GM18520 (cell line): ENCODE data around the gene SH3GLB1.
"Not testable (repeated sequence)": the region's sequence is repeated elsewhere in the genome, so short reads cannot be mapped to it uniquely, and the experiment has no call there.

ENCODE experiments used
- ATAC-seq: cut with Tn5 transposase; IDR thresholded peaks from one replicate; pipeline ENCODE4 v1.9.1; 2021; ENCODE audit not compliant: unreplicated experiment

The SH3GLB1 gene

DNA sequence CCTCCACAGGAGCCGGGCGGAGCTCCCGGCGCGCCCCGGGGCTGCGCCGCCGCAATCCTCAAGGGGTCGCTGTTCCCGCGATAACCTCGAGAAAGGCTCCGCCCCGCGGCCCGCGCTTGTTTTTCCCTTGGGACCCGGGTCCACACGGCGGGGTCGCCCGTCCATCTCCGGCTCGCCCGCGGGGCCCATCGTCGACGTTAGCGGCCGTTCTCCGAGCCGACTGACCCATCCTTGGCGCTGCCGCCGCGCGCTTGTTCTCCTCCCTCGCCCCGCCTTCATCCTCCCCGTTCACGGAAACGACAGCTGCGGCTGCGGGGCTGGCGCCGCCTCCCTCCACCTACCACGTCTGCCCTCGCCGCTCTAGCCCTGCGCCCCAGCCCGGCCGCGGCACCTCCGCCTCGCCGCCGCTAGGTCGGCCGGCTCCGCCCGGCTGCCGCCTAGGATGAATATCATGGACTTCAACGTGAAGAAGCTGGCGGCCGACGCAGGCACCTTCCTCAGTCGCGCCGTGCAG, at the start of gene SH3GLB1:
Gene SH3GLB1, plus strand, starts transcription at position 119 of the 514 bp plus-strand sequence. Its CDS starts 324 bp downstream, at position 443.
- ATAC-seq: peak; percentile 80

DNA sequence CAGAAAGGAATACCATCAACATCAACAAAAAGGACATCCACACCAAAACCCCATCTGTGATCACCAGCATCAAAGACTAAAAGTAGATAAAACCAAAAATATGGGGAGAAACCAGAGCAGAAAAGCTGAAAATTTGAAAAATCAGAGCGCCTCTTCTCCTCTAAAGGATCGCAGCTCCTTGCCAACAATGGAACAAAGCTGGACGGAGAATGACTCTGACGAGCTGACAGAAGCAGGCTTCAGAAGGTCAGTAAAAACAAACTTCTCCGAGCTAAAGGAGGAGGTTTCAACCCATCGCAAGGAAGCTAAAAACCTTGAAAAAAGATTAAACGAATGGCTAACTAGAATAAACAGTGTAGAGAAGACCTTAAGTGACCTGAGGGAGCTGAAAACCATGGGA, 46.0 kb upstream of the SH3GLB1 start:
- ATAC-seq: not testable (repeated sequence)

DNA sequence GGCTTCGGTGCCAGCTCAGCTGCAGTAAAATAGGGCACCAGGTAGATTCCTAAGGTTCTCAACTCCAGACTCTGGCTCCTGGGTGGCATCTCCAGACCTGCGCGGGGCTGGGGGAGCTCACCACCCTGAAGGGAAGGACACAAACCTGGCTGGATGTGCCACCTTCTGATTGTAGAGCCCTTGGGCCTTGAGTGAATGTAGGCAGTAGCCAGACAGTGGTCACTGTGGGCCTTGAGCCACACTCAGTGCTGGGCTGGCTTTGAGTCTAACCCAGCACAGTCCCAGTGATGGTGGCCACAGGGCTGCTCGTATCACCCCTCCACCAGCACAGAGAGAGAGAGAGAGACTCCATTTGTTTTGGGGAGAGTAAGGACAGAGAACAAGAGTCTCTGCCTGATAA, 38.0 kb upstream of the SH3GLB1 start:
- no peak for ATAC-seq

DNA sequence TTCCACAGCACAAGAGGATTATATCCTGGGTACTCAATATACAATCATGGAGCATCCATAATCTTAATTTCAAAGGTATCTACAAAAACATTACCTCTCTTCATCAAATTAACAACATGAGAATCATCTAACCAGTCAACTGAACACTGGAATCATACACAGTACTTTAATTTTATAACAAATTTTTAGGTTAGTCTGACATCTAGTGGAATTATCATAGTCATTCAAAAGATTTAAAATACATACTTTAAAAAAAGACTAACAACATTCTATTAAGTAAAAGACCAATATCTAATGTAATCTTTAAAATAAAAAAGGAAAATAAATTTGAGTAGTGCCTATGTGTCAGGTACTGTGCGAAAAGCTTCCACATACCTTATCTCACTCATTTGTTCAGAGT, 16.8 kb upstream of the SH3GLB1 start:
- no peak for ATAC-seq

DNA sequence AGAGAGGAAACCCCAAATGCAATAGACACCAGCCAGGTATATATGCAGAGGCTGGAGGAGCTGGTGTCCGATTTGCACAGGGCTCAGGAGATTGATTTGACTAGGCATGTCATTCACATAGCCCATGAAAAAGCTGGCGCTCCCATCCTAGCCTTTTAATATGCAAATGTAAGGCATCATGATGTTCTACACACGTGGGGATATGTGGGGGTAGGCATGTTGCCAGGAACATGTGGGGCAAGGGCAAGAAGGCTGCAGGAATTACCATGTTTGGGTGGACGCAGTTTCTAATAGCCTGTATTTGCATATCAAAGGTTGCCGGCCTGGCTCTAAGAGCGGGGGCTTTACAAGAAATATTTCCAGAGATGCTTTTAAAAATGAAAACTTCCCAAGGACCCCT, 11.7 kb upstream of the SH3GLB1 start:
- ATAC-seq: no peak

DNA sequence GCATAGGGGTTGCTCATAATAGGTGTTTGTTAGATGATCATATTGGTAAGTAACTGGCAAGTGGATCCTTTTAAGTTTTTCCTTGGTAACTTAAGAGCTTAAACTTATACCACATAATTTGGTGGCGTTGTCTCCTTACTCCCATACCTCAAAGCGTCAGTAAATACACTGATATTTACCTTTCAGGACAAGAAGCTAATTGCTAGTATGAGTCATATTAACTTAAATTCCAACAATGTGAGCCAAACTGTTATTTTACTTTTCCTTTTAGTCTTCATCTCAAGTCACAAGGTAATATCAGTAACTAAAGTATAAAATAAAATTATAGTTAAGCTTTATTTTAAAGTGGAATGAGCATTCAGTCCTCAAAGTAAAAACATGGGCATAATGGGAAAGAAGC, 9.0 kb upstream of the SH3GLB1 start:
- no peak for ATAC-seq

DNA sequence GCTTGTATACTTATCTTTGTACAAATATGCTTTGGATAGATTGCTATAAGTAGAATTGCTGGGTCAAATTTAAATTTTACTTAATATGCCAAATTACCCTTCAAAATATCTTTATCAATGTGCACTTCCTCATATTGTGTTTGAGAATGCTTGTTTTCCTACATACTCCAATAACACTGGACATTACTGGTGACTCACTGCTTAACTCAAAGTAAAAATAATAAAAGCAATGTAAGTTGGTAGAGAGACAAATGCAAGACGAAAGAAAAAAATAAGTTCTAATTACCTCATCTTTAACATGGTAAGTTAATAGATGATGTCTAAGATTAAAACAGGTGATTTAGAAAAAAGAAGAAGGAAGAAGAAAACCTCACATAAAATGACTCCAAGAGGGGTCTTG, 7.9 kb upstream of the SH3GLB1 start:
- ATAC-seq: no peak

DNA sequence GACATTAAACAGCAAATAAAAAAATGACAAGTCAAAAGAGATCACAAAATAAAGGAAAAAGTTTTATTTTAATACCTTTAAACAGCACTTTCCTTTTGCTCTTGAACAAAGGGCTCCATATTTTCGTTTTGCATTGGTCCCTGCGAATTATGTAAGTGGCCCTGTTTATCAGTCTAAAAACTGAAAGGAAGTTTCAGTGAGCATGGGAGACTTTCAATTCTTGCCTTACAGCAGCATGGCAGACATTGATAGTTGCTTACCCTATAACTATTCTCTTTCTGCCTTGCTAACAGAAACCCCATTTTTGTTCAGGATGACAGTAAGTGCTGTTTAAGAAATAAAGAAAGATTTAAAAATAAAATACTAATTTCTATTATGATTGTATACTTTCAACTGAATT, 5.2 kb upstream of the SH3GLB1 start:
- ATAC-seq: no peak

DNA sequence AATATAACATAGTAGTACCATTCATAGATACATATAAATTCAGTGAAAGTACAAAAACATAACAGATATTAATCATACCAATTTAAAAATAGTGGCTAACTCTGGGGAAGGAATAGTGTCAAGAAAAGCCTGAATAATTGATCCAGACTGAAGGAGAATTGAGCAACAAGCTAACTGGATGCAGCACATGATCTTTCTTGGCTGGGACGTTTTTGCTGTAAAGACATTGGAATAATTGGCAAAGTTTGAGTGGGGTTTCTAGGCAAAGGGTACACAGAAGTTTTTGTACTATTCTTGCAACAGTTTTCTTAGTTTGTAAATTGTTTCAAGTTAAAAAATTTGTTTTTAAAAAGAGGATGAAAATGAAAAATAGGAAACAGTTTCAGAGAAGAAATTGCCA, 2.6 kb upstream of the SH3GLB1 start:
- no peak for ATAC-seq

DNA sequence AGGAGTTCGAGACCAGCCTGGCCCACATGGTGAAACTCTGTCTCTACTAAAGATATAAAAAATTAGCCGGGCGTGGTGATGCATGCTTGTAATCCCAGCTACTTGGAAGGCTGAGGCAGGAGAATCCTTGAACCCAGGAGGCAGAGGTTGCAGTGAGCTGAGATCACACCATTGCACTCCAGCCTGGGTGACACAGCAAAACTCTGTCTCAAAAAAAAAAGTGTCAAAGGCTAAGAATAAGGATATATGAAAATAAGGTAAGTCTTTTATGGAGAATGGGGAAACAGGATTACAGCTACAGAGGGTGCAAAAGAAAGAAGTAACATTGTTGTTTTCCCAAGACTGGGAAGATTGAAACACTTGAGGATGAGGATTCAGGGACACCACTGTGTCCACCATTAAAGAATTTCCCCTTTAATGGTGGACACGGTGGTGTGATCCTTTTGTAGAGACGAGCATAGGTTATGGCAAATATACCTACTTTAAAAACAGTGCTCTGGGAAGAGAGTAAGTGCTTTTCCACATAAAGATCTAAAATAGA, 1.4 kb upstream of the SH3GLB1 start:
- not testable (repeated sequence) for ATAC-seq

DNA sequence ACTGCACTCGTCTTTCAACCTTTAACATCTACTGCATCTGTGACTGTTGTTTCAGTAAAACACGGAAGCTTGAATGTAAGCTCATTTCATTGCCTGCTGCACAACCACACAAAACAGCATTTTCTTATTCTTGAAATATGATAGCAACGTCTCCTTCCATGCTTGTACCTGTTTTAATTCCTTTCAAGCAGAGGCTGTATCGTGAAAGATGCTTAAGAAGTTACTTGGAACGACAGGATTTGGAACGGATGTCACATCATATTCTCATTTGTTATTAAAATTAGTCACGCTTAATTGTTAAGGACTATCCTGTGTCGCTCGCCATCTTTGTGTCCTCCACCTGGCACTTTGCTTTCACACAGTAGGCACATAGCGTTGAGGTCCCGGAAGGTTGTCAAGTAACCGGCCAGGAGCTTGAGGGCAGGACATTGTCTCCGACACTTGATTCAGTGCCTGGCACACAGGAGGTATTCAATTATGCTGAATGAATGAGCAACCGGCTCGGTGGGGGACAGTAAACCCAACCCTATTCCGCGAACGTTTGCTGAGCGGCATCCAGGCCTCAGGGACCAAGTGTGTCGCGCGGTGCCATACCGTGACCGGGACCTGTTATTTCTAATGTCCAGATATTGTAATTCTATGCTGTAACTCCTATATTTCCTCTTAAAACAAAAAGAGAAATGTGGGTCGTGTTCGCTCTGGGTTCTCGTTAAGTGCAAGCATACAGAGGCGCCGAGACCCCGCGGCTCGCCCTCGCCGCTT, 499 bp upstream of the SH3GLB1 start:
- ATAC-seq: peak; percentile 21

DNA sequence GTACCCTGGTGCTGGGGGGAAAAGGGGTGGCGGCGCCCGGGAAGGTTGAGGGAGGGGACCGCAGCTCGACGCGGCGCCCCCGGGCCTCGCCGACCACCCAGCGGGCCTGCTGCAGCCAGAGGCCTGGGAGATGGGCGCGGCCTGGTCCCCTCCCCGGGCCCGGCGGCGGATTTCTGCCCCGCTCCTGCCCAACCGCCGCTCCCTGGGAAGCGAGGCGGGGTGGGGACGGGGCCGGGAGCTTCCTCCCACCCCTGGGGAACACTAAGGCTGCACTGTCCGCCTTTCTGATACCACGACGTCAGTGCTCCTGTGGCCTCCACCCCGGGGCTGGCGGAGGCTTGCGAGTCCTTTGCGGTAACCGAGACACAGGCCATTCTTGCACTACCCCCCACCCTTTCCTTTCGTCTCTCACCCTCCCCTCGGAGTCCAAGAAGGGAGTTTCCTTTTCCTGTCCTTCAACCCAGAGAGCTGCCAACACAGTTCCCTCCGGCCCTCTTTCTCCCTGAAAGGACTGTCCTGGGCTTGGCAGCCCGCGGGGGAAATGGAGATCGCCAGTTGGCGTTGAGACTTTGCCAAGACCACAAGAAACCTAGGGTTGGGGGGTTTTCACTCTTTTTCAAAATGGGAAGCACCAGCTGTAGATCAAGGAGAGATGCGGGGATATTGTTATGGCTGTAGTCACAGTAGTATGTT, 742 bp downstream of the SH3GLB1 start:
- ATAC-seq: peak; percentile 12

DNA sequence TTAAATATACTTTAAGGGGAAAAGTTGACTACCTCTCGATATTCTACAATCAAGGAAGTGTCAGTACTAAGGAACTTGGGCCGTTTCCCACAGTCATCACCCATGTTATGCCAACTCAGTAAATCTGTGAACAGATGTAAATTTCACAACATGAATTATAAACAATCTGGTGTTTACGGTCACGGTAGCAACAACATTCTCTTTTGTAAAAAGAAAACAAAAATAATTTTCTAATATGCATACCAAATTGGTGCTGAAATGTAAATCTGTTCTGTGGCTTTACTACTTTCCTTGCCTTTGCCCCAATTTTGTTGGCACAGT, 1.2 kb downstream of the SH3GLB1 start:
- no peak for ATAC-seq

DNA sequence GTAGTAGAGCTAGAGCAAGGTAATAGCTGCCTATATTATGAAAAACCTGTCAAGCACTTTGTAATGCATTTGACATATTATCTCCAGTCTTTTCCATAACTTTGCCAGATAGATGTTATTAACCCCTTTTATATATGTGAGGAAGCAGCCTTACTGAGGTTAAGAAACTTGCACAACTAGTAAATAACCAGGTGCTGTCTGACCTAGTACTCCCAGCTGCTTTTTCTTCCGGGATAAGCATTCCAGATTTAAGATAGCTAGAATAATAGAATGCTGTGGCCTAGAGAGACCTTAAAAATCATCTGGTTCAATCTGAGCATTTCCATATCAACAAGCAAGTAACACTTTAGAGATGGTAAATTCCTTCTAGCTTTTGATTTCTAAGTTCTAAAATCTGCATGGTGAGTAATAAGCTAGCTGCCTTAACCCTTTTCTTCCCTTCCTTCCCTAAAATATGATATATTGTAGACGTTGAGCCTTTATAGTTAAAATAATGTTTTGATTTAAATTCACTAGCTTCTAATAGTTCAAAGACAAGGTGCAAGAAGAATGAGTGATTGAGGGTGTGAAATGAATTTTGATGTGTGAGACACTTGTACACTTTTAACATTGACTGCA, 1.8 kb downstream of the SH3GLB1 start:
- no peak for ATAC-seq

DNA sequence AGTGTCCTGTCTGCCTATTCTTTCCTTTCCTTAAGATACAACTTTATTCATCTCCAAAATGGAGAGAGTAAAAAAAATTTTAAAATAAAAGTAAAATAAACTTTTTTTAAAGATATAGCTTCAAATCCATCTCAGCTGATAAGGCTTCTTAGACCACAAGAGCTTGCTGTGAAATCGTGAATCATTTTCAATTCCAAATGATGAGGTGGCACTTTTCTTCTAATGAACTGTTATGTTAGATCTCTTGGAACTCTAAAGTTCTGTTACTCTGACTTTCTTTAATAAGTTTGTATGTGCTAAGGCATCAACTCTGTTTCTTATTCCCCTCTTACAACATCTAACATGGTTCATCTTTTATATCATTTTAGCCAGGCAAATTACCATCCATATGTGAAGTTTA, 4.5 kb downstream of the SH3GLB1 start:
- ATAC-seq: no peak

DNA sequence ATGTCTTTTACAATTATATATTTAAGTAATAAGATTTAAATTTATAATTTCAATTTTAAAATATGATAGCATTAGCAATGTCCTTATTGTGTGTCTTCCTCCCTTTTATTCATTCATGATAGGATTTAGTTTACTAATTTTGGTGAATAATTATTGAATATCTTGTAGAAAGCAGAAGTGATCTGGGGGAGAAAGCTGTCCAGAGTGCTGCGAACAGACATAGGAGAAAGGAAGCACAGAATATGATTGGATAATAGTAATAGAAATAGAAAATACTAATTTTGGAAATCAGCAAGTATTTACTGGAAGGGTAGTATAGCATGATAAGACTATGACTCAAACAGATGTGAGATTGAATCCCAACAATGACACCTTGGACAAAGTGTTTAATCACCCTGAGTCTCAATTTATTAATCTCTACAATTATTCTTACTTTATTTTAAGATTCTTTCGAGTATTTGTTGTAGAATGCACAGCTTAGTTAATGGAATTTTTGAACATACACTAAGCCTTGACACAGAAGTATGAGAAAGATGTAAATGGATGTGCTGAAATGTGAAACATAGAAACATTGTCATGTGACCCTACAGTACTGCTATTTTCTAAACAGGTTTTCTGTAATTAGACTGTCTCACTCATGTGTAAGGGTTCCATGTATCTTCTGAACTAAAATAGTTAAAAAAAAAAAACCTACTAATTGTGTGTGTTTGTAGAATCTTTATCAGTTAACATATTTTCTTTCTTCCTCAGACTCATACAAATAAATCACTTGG, 7.9 kb downstream of the SH3GLB1 start:
- no peak for ATAC-seq

DNA sequence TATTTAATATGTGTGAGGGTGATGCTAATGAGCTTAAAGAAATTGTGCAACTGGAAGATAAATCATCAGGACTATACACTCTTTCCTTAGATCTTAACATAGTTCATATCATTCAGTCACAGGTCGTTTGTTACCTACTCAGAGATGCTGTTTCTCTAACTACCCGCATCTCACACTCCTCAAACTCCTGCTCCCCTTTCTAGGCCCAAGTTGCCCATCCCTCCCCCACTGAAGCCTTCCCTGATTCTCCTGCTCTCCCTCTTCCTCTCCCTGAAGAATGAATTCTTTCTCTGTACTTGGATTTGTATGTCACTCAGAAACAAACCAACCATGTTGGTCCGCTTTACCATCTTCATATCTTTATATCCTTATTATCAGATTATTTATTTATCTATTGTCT, 9.1 kb downstream of the SH3GLB1 start:
- no peak for ATAC-seq

DNA sequence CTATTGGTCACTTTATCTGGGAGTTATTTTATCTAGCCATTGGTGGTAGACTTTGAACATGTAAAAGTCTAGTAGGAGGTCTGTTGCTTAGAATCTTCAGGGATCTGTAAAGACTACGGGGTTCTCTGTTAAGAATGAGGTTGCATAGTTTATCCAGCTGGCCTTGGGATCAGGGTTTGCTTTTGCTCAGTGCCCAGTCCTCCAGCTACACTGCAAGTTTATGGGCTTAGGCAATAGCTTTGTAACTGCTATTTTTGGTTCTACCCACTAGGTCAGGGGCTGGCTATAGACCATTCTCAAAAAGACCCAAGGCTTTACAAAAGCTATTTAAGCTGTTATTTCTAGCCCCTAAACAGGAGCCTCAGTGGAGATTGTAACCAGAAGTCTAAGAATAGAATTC, 9.8 kb downstream of the SH3GLB1 start:
- ATAC-seq: no peak

DNA sequence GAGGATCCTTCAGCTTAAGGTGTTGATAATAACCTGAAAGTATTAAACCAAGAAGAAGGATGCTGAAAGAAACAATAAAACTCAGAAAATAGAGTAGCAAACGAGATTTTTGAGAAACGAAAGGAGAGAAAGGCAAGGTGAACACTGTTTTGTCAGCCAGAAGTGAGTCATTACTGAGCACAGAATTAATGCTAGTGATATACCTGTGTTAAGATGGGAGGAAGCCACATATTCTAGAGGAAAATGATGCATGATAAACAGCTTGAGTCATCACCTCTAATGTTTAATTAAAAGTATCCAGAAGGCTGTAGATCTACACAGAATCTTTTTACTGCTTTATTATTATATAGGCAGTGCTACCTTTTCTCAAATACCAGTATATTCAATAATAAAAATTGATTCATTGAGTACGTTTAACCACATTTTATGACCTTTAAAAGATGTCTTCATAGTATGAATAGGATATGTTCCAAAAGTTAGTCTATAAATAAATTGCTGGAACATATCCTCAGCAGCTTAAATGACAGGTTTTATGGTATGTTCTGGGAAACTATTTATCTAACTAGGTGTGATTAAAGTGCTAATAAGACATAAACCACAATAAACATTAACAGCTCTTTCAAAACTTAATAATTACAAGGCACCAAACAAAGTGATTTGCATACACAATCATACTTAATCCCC, 10.3 kb downstream of the SH3GLB1 start:
- ATAC-seq: no peak

DNA sequence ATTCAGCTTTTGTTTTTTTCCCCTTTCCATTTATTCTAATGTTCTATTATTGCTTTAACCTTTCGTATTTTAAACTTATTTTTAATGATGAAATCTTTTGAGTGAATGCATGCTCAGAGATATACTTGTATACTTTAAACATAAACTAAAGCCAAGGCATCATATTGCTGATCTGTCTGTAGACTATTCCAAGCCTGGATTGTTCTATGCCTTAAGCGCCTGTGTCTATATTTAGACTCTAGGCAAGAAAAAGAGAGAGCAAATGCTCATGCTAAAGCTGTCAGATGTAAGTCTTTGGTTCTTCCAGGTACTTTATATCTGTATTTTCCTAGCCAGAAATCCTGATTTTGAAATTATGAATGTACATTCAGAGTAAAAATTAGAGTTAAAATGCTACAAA, 14.4 kb downstream of the SH3GLB1 start:
- no peak for ATAC-seq

DNA sequence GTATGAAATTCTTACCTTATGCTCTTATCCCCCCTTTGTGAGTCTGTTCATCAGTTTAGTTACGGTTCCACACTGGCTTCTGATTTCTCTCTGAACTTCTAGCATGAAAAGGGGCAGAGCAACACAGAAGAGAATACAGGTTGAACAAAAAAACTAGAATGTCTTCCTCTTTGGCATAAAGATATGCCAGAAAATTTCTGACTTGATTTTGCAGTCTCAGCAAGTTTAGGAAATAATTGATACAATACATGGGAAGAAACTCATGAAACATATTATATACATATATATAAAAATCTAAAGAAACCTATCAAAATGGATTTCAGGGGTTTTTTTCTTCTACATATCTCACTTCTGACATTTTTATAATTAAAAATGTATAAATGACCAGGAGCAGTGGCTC, 27.0 kb downstream of the SH3GLB1 start:
- no peak for ATAC-seq
